H1 (cell line): Measurements from ENCODE around the gene ABCG5.

Source experiments
- EZH2 ChIP-seq: fragments of 200-600 bp; sonication (generic); IDR thresholded peaks from 2 replicates; pipeline ENCODE4 v1.7.1; 2012; ENCODE audit warnings: low read depth, mild to moderate bottlenecking, moderate library complexity, low read length, inconsistent platforms; ENCODE audit not compliant: severe bottlenecking
- FOSL1 ChIP-seq: IDR thresholded peaks from 2 replicates; pipeline ENCODE4 v1.6.1; 2011; ENCODE audit warnings: mild to moderate bottlenecking, low read depth, low read length, moderate library complexity; ENCODE audit not compliant: insufficient read depth
- HDAC6 ChIP-seq: IDR thresholded peaks from one replicate; pipeline ENCODE4 v1.7.1; 2012; ENCODE audit warnings: low read depth, mild to moderate bottlenecking, inconsistent platforms, low read length, moderate library complexity
- KDM4A ChIP-seq: IDR thresholded peaks from one replicate; pipeline ENCODE4 v1.7.1; 2012; ENCODE audit warnings: low read depth, mild to moderate bottlenecking, moderate library complexity, low read length, inconsistent platforms; ENCODE audit not compliant: severe bottlenecking
- MAFK ChIP-seq: IDR thresholded peaks from 2 replicates; pipeline ENCODE4 v1.6.1; 2012; ENCODE audit warnings: low read depth, mild to moderate bottlenecking, improper control_type of control experiment, low read length
- POU5F1 ChIP-seq: IDR thresholded peaks from 2 replicates; pipeline ENCODE4 v1.6.1; 2011; ENCODE audit warnings: low read depth, mild to moderate bottlenecking, low read length, moderate library complexity
- SP4 ChIP-seq: IDR thresholded peaks from 2 replicates; pipeline ENCODE4 v1.6.1; 2012; ENCODE audit warnings: low read length, inconsistent platforms
- YY1 ChIP-seq: IDR thresholded peaks from 2 replicates; pipeline ENCODE4 v1.6.1; 2011; ENCODE audit warnings: low read depth, mild to moderate bottlenecking, low read length
- TF ChIP-seq, protein P1 (sequence below), 3 experiments: IDR thresholded peaks; 1 replicate in 2 of 3; 2 replicates in 1 of 3; pipeline versions ENCODE4 v1.5.1 to v1.6.1; 2011; ENCODE audit warnings: low read length in 3 of 3, mild to moderate bottlenecking in 3 of 3, inconsistent platforms in 2 of 3, low read depth in 1 of 3, moderate library complexity in 1 of 3; ENCODE audit not compliant: insufficient read depth in 1 of 3; ENCODE audit errors: control extremely low read depth in 1 of 3

DNA sequence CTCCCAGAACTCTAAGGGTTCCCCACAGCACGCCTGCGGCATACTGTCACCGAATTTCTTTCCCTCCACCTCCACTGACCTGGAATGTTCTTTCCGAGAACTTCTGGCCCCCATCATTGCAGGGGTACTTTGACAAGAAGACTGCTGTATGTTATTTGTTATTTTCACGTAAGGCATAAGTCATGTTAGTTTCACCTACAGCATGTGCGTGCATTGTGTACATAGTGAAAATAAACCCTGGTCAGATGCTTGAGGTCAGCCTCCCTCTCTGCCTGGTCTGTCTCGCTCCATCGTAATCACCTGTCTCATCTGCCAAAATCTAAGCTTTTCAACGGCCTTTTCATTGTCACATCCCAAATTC lies 4.2 kb upstream of the ABCG5 start:
- TF ChIP-seq EZH2 (no peak), YY1 (no peak), MAFK (no peak), FOSL1 (no peak), SP4 (no peak), KDM4A (no peak), POU5F1 (no peak), HDAC6 (no peak)
- TF ChIP-seq, protein P1, sequence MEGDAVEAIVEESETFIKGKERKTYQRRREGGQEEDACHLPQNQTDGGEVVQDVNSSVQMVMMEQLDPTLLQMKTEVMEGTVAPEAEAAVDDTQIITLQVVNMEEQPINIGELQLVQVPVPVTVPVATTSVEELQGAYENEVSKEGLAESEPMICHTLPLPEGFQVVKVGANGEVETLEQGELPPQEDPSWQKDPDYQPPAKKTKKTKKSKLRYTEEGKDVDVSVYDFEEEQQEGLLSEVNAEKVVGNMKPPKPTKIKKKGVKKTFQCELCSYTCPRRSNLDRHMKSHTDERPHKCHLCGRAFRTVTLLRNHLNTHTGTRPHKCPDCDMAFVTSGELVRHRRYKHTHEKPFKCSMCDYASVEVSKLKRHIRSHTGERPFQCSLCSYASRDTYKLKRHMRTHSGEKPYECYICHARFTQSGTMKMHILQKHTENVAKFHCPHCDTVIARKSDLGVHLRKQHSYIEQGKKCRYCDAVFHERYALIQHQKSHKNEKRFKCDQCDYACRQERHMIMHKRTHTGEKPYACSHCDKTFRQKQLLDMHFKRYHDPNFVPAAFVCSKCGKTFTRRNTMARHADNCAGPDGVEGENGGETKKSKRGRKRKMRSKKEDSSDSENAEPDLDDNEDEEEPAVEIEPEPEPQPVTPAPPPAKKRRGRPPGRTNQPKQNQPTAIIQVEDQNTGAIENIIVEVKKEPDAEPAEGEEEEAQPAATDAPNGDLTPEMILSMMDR (IDR thresholded peaks at IDR 0.05; ENCODE audit: control extremely low read depth in 1 of 3, insufficient read depth in 1 of 3, low read depth in 1 of 3, low read length in 3 of 3), result no peak
